HG03378 (cell line): Measurements from ENCODE around the gene PKMYT1.
A peak's percentile ranks its signal among the peaks of the same experiment; 100 is the strongest.

Experiments used
- ATAC-seq: cut with Tn5 transposase; IDR thresholded peaks from one replicate; pipeline ENCODE4 v1.9.1; 2021; ENCODE audit warnings: mild to moderate bottlenecking, moderate library complexity; ENCODE audit not compliant: unreplicated experiment

Gene PKMYT1

GRCh38 chr16:3019594-3020246 lies 39.5 kb upstream of the PKMYT1 start:
- ATAC-seq: no peak

- ATAC-seq: no peak
Observed at GRCh38 chr16:3017794-3018506, 37.7 kb upstream of the PKMYT1 start, which contains the start of gene CLDN6. Gene CLDN6, minus strand, starts transcription at chr16:3018183. Its CDS starts 2,162 bp downstream, at chr16:3016021.

GRCh38 chr16:3017344-3017743 lies 37.1 kb upstream of the PKMYT1 start:
- no peak for ATAC-seq

GRCh38 chr16:3015865-3016521 lies 35.7 kb upstream of the PKMYT1 start:
- ATAC-seq: no peak

GRCh38 chr16:3014971-3015370 lies 34.7 kb upstream of the PKMYT1 start:
- no peak for ATAC-seq

- ATAC-seq: no peak
Observed at GRCh38 chr16:3013998-3014690, 33.9 kb upstream of the PKMYT1 start.

GRCh38 chr16:3013491-3013951 lies 33.3 kb upstream of the PKMYT1 start:
- ATAC-seq: no peak

- ATAC-seq: no peak
Observed at GRCh38 chr16:3012828-3013420, 32.7 kb upstream of the PKMYT1 start, which contains the start of gene CLDN9. Gene CLDN9, plus strand, starts transcription at chr16:3012923. Its CDS starts 440 bp downstream, at chr16:3013363.

- no peak for ATAC-seq
Observed at GRCh38 chr16:3012246-3012645, 32.0 kb upstream of the PKMYT1 start.

GRCh38 chr16:3010510-3010909 lies 30.3 kb upstream of the PKMYT1 start:
- no peak for ATAC-seq

GRCh38 chr16:3009568-3010390 lies 29.5 kb upstream of the PKMYT1 start:
- ATAC-seq: no peak

GRCh38 chr16:3008690-3009037 lies 28.4 kb upstream of the PKMYT1 start:
- ATAC-seq: no peak

- ATAC-seq: no peak
Observed at GRCh38 chr16:3007957-3008689, 27.9 kb upstream of the PKMYT1 start.

- ATAC-seq: no peak
Observed at GRCh38 chr16:3007059-3007956, 27.1 kb upstream of the PKMYT1 start.

GRCh38 chr16:3004781-3005284 lies 24.6 kb upstream of the PKMYT1 start:
- ATAC-seq: no peak

- no peak for ATAC-seq
Observed at GRCh38 chr16:3004319-3004718, 24.1 kb upstream of the PKMYT1 start.

GRCh38 chr16:3003582-3004270 lies 23.5 kb upstream of the PKMYT1 start:
- peak; percentile 96 for ATAC-seq

GRCh38 chr16:3001316-3001715 lies 21.1 kb upstream of the PKMYT1 start:
- ATAC-seq: no peak
